DND-41 (cell line): ENCODE results near the gene RIOX2.

Experiments used
- EZH2 ChIP-seq: IDR thresholded peaks from 3 replicates; pipeline ENCODE4 v1.6.1; 2012; ENCODE audit warnings: borderline replicate concordance, low read depth, mild to moderate bottlenecking, moderate library complexity, low read length, inconsistent platforms; ENCODE audit not compliant: severe bottlenecking
- TF ChIP-seq, protein P1 (sequence below): IDR thresholded peaks from 2 replicates; pipeline ENCODE4 v1.5.1; 2012; ENCODE audit warnings: borderline replicate concordance, low read length, moderate library complexity, mild to moderate bottlenecking; ENCODE audit not compliant: poor library complexity, severe bottlenecking; ENCODE audit errors: extremely low read depth

DNA sequence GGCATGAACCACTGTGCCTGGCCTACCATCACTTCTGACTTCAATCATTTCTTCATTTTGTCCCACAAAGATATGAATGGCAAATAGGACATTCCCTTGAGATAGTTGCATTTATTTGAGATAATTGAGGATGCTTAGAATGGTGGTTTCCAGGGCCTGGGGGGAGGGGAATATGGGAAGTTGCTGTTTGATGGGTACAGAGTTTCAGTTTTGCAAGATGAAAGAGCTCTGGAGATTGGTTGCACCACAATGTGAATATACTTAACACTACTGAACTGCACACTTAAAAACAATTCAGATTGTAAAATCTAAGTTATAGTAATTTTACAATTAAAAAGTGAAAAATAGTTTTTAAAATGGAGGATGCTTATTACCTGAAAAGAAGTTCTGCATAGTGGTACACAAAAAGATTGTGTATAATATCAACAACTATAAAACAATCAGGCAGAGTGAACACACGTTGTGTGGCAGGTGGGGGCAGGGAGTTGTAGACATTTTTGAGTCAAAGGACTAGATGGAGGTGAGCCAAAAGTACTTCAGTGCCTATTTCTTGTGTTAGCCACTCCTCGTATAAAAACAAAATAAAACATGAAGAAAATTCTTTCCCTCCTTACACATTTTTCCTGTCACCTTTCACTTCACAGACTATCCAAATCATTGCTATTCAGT, 18.5 kb upstream of the RIOX2 start:
- TF ChIP-seq, protein P1, sequence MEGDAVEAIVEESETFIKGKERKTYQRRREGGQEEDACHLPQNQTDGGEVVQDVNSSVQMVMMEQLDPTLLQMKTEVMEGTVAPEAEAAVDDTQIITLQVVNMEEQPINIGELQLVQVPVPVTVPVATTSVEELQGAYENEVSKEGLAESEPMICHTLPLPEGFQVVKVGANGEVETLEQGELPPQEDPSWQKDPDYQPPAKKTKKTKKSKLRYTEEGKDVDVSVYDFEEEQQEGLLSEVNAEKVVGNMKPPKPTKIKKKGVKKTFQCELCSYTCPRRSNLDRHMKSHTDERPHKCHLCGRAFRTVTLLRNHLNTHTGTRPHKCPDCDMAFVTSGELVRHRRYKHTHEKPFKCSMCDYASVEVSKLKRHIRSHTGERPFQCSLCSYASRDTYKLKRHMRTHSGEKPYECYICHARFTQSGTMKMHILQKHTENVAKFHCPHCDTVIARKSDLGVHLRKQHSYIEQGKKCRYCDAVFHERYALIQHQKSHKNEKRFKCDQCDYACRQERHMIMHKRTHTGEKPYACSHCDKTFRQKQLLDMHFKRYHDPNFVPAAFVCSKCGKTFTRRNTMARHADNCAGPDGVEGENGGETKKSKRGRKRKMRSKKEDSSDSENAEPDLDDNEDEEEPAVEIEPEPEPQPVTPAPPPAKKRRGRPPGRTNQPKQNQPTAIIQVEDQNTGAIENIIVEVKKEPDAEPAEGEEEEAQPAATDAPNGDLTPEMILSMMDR = no peak
- no peak for TF ChIP-seq EZH2
